ENCODE measurements around the gene IVNS1ABP.
"Not testable (repeated sequence)": the region's sequence is repeated elsewhere in the genome, so short reads cannot be mapped to it uniquely, and the experiment has no call there.

IVNS1ABP gene

DNA sequence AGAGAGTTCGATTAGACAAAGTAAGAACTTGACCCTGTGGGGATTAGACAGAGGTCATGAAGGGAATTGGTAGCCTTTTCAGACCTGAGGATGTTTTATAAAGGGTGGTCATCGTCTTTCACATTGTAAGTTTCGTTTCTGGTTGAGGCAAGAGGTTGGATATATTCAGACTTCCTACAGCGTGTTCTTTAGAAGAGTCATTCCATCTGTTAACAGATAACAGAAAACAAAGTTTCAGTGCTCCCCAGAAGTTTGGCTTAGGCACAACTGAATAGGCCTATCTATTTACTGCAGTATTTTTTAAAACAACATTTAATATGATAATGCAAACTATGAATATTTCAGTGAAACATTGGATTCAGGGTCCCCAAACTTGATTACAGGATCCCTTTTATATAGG, 17.1 kb upstream of the IVNS1ABP start:
- no peak for DNase-seq (ENCODE audit: low spot score)

DNA sequence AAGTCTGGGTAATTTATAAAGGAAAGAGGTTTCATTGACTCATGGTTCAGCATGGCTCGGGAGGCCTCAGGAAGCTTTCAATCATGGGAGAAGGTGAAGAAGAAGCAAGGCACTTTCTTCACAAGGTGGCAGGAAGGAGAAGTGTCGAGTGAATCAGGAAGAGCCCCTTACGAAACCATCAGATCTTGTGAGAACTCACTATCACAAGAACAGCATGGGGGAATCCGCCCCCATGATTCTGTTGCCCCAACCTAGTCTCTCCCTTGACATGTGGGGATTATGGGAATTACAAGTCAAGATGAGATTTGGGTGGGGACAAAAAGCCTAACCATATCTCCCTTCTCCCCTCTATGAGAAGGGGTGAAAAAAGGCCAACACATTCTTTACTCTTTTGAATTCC, 11.2 kb upstream of the IVNS1ABP start:
- DNase-seq (ENCODE audit: low spot score): no peak

DNA sequence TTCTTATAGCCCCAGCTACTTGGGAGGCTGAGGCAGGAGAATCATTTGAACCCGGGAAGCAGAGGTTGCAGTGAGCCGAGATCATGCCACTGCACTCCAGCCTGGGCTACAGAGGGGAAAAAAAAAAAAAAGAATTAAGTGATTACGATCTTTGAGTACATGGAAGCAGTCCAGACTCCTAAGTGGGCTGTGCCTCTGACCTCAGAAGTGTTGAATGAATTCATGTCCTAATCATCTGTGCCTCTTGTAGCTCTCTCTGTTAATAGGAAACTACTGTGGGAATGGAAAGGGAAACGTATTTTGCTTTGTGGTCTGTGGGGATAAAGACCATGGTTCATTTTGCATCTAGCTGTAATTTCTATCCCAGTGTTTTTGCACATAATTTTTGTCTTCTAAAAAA, 8.4 kb upstream of the IVNS1ABP start:
- DNase-seq (ENCODE audit: low spot score): no peak

DNA sequence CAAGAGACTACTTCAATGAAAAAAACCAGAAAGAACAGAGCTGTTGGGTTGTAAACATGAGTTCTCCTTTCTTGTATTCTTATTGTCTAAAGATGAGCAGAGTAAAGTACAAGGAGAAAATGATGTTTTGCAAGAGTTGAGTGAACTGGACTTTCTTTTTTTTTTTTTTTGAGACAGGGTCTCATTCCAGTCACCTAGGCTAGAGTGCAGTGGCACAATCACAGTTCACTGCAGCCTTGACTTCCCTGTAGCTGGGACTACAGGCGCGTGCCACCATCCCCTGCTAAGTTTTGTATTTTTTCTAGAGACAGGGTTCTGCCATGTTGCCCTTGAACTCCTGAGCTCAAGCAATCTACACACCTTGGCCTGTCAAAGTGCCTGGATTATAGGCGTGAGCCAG, 7.1 kb upstream of the IVNS1ABP start:
- no peak for DNase-seq (ENCODE audit: low spot score)

DNA sequence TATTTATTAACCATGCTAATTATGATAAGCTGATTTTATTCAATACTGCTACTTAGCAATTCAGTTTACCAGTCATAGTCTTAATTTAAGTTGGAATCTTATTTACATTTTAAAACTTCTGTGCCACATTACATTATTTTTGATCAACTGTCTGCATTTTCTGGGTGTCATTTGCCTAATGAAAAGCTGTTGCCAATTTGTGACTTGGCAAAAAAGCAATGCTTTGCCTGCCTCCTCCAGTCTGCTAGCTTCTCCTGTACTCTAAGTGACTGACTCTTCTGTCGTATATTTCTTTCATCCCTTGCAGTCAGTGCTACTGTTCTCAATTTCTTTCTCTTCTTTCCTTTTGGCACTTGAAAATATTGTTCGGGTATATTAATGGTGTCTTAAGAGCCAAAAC, 5.6 kb upstream of the IVNS1ABP start:
- no peak for DNase-seq (ENCODE audit: low spot score)

DNA sequence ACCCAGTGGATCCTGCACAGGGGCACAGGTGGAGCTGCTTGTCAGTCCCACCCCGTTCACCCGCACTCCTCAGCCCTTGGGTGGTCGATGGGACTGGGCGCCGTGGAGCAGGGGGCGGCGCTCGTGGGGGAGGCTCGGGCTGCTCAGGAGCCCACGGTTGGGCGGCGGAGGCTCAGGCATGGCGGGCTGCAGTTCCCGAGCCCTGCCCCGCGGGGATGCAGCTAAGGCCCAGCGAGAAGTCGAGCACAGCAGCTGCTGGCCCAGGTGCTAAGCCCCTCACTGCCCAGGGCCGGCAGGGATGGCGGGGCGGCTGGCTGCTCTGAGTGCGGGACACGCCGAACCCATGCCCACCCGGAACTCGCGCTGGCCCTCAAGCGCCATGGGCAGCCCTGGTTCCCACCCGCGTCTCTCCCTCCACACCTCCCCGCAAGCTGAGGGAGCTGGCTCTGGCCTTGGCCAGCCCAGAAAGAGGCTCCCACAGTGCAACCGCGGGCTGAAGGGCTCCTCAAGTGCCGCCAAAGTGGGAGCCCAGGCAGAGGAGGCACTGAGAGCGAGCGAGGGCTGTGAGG, 4.7 kb upstream of the IVNS1ABP start:
- DNase-seq (ENCODE audit: low spot score): not testable (repeated sequence)

DNA sequence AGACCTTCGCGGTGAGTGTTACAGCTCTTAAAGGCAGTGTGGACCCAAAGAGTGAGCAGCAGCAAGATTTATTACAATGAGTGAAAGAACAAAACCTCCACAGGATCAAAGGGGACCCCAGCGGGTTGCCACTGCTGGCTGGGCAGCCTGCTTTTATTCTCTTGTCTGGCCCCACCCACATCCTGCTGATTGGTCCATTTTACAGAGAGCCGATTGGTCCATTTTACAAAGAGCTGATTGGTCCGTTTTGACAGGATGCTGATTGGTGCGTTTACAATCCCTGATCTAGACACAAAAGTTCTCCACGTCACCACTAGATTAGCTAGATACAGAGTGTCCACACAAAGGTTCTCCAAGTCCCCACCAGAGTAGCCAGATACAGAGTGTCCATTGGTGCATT, 4.1 kb upstream of the IVNS1ABP start:
- not testable (repeated sequence) for DNase-seq (ENCODE audit: low spot score)

DNA sequence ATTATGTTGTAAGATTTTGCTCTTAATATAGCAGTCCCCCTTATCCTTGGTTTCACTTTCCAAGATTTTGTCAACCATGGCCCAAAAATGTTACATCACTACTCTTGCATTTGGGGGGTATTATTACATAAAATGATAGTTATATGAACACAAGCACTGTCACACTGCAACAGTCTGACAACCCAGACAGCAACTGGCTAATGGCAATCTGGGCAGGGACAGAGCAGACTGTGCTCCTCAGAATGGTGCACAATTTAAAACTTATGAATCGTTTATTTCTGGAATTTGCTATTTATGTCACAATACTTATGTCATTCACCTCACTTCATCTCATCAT, 2.1 kb upstream of the IVNS1ABP start:
- no peak for DNase-seq (ENCODE audit: low spot score)

DNA sequence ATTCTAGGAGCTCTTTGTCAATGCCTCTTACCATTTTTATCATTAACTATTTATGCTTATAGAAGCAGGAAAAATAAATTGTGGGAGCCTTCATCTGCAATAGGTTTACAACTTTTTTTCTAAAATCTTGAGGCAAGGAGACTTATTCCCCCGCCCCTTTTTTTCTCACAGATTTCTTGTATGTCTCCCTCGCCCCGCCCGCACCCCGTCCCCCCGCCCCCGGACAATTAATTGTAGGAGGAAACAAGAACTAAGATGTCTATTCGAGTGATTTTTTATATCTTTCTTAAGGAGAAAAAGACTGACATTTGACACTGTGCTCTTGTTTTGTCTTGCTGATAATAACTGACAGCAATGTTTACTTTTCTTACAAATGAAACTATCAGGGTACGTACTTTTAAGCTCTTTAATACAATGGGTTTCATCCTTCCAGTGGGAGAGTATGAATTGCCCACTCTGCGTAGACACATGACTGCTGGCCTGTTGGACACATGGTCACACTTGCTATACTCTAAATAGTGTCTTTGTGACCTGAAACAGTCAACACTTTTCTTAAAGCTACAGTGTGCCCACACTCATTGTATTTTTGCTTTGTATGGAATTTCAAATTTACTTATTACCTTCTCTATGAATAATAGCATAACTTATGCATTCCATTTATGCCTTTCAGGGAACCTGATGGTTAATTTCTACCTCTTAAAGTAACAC, 1.5 kb upstream of the IVNS1ABP start:
- DNase-seq (ENCODE audit: low spot score): no peak

DNA sequence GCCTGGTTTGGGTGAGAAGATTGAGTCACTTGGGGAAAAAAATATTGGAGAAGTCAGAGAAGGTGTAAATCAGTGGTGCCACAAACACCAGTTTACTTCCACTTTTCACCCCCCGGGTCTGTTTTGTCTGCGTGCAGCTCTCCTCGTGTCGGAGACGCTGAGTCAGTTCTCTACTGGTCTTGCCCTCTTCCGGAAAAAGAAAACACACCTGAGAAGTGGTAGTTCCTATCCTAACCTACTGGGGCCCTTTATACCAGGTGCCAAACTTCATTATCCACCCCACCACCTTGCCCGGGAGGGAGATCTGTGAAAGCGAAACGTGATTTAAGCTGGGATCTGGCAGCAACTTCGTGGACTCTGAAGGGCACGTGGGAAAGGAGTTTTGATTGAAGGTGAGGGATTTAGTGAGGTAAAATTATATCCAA, 855 bp upstream of the IVNS1ABP start:
- DNase-seq (ENCODE audit: low spot score): peak; percentile 78

DNA sequence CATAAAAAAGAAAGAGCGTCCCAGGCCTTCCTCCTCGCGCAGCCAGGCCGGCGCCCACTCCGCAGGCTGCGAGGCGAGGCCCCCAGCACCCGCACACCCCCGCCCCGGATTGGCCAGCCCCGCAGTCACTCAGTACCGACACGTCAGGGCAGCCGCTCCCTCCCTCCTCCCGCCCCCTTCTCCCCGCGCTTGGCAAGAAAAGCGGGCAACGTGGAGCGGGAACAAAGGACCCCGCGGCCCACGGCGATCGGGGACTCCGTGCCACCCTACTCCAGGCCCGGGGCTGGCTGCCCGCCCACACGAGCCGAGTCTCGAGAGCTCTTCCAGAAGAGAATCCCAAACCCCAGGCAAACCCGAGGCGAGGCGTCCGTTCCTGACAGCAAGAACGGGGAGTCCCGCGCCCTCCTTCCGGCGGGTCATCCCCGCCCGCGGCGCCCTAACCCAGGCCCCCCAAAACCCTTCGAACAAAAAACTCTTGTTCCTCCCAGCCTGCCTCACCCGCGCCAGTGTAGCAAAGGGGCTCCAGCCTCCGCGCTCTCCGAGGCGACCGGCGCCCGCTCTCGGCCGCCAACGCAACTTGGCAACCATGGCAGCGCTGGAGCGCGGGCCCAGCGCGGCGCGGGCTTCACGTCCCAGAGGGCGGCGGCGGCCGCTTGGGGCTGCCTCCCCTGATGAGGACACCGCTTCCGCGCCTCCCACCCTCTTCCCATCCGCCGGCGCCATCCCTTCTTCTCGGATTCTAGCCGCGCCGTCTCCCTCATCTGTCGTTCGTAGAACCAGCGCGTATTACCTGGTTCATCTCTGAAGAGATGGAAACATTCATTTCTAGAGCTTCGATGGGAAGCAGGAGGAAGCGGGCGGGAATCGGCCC, 645 bp downstream of the IVNS1ABP start:
- peak; percentile 86 for DNase-seq (ENCODE audit: low spot score)

DNA sequence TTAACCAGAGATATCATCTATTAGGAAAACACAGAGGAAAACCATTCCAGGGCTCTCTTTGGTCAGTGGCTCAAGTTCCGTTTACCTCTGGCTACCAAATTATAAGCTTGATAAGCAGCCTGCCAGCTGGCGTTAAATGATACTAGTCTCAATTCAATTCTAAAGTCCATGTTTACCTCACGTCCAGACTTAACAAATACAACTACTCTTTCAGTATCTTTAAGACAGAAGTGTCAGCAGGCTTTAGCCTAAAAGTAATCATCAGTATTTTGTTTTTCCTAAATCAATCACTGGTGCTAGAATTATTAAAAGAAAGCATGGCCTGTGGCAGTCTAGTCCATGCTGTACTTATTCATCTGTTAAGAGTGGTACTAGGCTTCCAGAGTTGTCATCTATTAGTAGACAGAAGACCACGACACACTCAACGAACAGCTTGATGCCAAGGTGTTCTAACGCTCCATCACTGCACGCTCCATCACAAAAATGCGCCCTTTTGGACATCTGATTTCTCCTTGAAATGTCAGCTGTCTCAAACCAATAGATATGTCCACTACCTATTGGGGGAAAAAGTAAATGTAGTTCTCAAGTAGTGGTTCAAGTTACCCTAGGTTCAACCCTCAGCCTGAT, 1.5 kb downstream of the IVNS1ABP start:
- peak; percentile 54 for DNase-seq (ENCODE audit: low spot score)

DNA sequence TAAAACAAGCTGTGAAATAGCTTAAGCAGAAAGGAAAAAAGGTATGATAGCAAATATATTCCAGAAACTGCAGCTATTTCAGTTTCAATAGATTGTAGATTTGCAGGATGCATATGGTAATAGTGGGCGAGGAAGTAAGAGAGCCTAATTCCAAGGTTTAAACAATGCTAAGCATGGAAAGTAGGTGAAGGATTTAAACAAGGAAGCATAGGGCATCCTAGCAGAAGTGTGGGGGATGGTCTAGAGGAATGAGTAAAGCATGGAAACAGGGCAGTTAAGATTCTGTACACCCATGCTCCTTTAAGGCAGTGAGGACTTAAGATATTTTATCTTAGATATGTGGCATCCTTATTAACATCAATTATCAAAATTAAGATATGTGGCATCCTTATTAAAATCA, 2.6 kb downstream of the IVNS1ABP start:
- no peak for DNase-seq (ENCODE audit: low spot score)

DNA sequence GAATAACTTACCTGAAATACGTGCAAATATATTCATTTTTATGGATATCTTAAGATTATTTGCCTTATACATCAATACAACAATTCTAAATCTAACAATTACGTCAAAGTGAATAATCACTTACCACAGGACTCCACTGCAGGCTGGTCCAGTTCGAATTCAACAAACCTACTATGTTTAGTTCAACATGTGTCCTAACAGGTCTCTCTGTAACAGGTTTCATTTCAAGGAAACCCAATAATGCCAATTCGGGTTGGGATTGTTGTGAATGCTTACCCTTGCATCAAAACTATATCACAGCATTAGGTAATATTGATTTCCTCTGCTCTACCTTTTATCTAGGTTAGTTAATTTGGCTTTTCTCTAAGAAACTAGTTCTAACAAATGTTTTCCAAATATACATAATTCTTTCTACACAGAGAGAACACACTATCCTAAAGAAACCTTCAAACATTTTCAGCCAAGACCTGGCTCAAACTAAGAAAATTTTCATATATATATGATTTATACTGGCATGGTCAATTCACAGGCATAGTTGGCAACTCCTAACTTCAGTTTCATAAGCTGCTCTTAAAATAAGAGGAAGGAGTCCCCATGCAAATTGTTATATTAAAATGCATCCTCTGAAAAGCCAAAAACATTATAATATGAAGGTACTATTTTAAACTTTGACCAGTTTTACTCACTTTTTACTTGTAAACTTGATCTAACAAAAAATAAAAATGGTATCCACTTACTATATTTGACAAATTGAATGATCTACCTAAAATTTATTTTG, 4.5 kb downstream of the IVNS1ABP start:
- DNase-seq (ENCODE audit: low spot score): no peak

DNA sequence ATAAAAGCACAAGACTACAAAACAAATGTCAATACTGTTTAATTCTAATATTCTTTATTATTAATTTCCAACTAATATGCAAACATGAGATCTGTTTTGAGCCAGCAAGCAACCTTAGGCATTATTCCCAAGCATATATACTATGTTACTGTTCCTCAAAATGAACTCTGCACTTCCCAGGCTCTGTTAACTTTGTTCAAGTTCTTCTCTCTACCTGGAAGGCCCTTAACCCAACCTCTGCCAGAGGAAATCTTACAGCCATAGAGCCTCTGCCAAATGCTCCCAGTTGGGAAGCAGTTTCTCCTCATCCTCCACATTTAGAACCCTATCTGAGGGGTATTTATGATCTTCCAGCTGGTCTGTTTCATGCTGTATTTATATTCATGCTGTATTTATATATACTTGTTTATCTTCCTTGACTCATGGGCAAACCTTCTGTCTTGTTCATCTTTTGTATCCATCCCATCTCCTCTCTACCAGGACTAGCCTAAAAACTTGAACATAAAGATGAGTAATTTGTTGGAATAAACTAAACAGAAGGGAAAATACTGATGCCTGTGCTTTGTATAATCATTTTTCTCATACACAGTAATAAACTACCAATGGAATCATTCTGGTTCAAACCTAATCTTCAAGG, 5.3 kb downstream of the IVNS1ABP start:
- DNase-seq (ENCODE audit: low spot score): no peak

DNA sequence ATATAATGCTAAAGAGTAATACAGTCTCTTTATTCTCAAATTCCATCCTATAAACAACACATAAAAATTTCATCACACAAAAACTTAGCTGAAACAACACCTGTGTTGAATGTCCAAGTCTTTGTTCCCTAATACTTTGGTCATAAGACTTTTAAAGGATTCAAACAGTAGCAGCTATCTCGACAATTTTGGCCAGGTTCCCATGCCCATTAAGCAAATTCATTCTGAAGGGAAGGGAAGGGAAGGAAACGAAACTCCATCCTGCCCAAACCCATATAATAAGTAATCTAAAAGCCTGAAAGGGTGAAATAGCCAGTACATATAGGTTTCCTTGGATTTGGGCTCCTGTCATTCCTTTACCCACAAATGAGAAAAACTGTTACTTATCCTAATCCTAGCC, 7.5 kb downstream of the IVNS1ABP start:
- no peak for DNase-seq (ENCODE audit: low spot score)

DNA sequence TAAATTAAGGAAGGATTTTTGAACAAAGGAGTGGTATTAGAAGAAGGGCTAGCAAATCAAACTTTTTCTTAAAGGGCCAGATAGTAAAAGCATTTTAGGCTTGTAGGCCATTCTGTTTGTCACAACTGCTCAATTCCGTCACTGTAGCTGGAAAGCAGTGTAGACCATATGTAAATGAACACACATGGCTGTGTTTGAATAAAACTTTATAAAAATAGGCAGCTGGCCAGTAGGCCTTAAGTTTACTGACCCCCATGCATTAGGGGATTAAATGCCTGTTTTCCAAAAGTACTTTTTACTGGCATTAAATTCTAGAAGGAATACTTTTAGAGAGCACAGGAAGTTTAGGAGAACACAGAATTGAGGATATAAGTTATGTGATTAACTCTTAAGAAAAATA, 8.9 kb downstream of the IVNS1ABP start:
- no peak for DNase-seq (ENCODE audit: low spot score)

DNA sequence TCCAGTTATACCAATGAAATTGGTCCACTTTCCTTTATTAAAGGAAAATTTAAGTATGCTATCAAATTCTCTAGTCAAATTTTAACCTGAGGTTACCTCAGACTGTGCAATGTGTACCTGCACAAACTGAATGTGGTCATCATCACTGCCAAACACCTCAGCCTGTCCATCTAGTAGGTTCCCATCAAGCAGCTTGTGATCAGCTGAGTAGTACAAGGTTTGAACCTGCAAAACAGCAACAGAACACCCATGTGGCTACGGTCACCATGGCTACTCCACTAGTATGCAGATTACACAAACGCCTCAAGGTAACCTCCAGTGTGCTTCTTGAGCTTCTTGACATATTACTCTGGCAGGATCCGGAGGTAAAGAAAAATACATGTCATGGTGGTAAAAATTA, 11.6 kb downstream of the IVNS1ABP start:
- no peak for DNase-seq (ENCODE audit: low spot score)

DNA sequence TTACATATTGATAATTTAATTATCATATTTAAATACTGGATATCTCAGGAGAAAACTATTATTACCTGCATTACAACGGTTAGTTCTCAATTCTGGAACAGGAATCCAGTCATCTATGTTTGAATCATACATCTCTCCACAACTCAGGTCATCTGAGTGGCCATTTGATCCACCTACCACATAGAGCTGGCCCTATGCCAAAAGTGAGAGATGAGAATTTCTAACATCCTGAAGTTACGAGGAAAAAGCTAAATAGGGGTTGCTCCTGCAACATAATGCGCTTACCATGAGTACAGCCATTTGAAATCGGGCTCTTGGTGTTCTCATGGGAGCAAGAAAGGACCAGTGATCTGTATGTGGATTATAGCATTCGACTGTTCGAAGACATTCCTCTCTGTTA, 16.9 kb downstream of the IVNS1ABP start:
- no peak for DNase-seq (ENCODE audit: low spot score)

DNA sequence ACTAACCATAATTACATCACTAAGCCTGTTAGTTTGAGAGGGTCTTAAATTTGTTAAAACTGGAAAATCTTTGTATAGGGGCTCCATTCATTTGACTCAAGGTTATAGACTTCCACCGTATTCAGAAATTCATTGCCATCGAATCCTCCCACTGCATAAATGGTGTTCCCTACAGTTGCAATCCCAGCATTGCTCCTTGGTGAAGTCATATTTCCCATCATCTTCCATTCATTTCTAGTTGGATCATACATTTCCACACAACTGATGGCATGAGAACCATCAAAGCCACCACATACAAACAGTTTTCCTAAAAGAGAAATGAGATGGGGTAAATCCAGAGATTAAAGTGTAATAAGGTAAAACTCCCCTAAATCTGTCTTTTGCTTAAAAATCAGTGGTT, 19.1 kb downstream of the IVNS1ABP start:
- DNase-seq (ENCODE audit: low spot score): no peak

DNA sequence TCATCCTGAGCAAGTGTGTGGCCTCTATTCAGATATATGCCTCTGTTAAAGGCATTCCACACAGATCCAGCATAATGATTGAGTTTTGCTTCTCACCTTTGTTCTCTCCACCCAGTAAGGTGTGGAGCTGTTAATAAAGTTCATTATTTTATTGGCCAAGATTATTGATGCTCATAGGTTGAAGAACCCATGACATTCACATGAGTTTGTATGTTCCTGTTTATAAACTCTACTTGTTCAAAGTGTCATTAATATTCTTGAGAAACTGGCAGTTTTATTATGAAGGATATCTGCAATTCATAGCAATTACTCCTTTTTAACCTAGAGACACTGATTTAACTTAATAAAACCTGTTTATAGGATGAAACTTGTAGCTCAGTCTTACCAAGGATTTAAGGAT, 22.0 kb downstream of the IVNS1ABP start:
- no peak for DNase-seq (ENCODE audit: low spot score)

All from NAMALWA (cell line).